HG03442 (cell line): Measurements from ENCODE around the gene GNLY.
"Not testable (repeated sequence)": the region's sequence is repeated elsewhere in the genome, so short reads cannot be mapped to it uniquely, and the experiment has no call there.

Experiments used
- ATAC-seq: cut with Tn5 transposase; IDR thresholded peaks from one replicate; pipeline ENCODE4 v1.9.1; 2021; ENCODE audit warnings: mild to moderate bottlenecking, moderate library complexity; ENCODE audit not compliant: unreplicated experiment

Gene GNLY

DNA sequence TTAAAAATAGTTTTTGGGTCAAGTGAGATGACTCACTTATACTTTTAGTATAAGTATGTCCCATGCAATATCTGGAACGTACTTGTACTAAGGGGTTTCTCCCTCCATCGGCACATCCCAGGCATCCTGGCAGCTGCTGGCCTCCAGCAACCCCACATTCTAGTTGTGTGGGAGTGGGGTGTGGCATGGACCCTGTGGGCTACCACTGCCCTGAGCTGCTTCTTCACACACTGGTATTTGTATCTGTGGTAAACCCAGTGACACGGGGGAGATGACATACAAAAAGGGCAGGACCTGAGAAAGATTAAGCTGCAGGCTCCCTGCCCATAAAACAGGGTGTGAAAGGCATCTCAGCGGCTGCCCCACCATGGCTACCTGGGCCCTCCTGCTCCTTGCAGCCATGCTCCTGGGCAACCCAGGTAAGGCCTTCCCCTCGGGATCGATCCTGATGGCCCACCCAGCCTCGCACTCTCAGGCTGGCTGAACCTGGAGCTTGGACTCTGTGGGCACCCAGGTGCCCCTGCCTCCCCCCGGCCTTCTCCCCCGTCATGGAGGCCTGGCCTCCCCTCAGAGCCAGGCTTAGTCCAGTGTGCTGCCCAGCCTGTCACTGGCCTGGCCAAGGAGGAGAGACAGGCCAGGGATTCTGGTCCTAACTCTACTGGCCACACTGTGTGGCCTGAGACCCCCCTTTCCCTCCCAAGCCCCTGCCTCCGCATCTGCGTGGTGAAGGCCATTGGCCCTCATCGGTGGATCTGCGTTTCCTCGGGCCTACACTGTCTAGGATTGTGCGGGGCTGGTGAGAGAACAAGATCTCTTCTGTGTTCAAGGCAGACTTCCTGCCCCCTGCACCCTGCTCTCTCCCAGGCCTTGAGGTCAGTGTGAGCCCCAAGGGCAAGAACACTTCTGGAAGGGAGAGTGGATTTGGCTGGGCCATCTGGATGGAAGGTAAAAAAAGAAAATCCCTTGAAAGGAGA lies at the start of gene GNLY:
Gene GNLY, plus strand, starts transcription at position 307 of the 974 bp plus-strand sequence. Its CDS starts 61 bp downstream, at position 368.
- ATAC-seq = no peak

DNA sequence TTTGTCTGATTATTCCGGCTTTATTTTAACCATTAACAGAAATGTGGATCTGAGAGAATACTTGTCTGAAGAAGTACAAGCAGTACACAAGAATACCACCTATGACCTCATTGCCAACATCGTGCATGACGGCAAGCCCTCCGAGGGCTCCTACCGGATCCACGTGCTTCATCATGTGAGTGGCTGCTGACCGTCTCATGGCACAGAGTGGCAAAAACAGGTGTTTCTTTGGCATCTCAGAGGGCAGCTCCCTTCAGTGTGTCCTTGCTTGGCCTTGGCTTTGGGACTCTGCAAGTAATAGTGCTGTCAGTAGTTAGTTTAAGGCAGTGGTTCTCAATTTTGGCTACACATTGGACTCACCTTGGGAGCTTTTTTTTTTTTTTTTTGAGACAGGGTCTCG lies 49.2 kb upstream of the GNLY start:
- ATAC-seq = no peak

DNA sequence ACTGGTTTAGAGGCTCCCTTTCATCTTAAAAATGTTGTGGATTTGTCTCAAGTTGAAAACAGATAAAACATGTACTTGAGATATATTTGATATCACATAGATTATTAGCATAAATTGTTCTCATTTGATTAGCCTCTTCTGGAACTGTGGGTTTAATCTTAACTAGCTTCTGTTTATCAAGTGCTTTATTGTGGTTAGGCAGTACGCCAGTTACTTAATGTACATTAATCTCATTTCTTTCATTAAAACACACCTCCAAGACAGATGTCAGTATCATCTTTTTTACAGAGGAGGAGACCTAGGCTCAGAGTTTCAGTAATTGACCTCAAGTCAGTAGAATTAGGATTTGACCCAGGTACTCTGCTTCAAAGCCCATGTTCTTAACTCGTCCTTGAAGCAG lies 48.0 kb upstream of the GNLY start:
- ATAC-seq = no peak

DNA sequence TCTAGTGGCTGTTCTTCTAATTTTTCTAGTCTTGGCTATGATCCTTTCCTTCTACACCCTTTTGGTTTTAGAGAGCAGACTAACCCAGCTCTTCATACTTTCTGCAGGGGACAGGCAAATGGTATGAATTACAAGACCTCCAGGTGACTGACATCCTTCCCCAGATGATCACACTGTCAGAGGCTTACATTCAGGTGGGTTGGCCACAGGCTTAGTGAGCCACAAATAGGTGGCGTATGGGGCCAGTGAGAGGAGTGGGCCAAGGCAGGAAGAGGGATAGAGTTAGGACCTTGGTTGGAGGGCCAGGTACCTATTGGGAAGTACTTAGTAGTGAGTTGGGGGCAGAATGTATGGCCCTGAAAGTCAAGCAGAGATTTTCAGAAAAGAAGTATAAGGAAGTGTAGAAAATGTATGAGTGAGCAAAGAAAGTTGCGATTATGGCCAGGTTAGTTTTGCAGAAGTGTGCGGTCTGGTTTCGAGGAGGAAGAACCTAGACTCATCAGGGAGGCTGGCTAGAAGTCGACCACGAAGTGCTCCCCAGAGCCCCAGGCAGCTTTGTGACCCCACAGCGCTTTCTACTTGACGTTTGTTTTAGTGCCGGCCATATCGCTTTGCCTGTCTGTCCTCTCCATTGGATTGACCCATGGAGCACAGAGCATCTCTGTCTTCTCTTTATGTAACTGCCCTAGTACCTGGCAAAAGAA lies 46.2 kb upstream of the GNLY start:
- ATAC-seq = peak; percentile 65

DNA sequence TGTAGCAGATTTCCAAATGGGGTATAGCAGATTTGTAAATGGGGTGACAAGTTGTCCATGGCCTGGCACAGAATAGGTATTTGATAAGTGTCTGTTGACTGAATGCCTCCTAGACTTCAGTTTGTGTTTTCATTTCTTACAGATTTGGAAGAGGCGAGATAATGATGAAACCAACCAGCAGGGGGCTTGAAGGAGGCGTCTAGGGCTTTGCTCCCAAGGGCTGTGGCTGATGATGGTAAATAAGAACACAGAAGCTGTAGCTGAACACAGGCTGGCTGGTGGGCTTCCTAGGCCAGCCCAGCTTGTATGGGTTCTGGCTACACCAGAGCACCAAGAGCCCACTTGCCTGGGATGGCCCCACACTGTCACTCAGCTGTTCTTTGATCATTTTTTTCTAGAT lies 45.5 kb upstream of the GNLY start:
- ATAC-seq = no peak

DNA sequence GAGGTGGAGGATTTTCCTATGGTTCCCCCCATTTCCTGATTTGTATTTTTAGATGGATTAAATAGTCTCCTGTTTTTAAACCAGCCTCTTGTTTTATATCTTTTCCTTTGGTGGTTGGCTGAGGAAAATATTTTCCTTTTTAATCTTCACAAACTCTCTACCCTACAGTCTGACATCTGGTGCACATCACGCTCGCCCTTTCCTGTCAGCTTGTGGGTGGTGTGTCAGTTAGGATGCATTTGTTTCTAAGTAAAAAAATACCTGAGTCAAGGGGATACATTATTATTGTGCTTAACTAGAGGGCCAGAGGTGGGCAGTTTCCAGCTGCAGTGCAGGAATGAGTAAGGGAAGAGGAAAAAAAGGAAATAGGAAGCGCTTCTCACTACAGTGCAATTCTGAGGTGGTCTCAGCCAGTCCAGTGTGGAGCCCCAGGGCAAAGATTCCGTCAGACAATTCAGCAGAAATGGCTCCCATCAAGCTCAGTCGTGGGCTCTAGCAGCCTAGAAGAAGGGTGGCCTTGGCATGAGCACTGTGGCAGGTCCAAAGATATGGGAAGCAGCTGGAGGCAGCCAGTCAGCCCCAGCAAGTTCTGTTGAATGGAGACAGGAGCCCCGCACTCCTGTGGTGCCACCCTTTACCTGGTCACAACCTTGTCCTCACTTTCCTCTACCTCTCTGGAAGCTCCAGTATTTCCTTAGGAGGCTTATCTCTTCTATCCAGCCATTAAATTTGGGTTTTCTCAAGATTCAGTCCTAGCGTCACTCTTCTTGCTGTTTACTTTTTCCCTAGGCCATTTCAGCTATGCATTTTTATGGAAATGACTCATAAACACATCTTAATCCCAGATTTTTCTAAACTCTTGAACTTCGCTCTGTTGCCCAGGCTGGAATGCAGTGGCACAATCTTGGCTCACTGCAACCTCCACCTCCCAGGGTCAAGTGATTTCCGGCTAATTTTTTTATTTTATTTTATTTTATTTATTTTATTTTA lies 44.7 kb upstream of the GNLY start:
- ATAC-seq = no peak

DNA sequence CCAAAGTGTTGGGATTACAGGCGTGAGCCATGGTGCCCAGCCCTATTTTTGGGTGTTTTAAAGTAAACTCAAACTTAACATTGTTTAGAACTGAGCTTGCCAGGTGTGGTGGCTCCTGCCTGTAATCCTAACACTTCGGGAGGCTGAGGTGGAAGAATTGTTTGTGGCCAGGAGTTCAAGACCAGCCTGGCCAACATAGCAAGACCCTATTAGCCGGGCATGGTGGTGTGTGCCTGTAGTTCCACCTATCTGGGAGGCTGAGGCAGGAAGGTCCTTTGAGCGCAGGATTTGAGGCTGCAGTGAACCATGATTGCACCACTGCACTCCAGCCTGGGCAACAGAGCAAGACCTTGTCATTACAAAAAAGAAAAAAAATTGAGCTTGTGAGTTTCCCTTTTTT lies 43.7 kb upstream of the GNLY start:
- no peak for ATAC-seq

DNA sequence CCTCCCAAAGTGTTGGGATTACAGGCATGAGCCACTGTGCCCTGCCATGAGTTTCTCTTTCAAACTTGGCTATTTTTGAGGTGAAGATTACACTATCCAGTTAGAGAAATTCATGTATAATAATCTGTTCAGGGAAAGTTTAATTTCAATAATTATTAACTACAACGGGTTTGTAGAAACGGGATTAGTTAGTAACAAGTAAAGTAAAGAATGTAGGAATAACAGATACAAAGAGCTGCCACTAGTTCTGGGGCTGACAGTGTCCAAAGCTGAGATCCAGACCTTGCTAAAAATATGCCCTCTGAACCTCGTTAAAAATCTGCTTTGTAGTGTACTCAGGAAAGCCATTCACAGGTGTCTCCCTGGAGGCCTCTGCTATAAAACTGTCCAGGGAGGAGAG lies 43.1 kb upstream of the GNLY start:
- ATAC-seq = no peak

DNA sequence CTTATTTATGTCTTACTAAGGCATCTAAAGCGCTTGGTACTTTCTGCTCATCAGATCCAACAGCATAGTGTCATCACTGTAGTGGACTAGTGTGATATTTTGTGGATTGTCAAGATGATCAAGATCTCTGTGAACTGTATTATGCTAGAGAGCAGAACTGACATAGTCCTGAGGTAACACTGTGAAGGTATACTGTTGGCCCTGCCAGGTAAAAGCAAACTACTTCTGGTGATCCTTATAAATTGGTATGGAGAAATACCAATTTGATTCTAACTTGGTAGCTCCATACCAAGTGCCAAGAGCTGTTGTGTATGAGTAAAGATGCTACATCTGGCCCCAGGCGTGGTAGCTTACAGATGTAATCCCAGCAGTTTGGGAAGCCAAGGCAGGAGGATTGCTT lies 42.1 kb upstream of the GNLY start:
- ATAC-seq = no peak

DNA sequence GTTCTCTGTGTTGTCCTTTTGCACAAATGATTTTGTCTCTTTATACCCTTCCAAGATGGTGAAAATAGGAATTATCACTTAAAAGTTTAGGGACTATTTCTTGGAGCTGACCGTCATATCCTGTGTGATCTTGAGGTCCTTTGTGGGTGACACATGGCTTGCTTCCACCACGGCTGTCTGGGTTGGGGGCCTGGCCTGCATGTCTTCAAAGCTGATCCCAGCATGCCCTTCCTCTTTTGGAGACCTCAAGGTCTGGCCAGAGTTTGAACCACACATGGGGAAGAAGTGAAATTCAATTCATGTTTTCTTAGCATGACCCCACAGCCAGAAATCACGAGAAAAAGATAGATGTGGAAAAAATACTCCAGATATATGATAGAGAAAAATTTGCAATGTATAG lies 40.2 kb upstream of the GNLY start:
- ATAC-seq = no peak

DNA sequence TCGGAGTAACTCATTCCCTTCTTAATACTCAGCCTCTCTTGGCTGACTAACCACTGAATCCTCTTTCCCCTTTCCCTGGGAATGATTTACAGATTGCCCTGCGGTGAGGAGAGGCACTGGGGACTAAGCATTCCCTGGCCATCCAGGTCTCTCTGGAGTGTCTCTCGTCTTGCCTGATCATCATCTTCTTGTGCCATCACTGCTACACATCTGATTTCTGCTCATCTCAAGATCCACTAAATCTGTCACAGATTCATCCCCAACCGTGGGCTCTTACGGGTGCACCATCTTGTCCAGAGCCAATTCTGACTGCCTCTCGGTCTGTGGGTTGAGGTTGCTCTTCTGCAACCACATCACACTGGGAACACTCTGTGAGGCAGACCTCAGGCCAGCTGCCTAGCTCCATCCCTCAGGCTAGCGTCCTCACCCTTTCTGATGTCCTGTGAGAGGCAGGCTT lies 38.2 kb upstream of the GNLY start:
- ATAC-seq = no peak

DNA sequence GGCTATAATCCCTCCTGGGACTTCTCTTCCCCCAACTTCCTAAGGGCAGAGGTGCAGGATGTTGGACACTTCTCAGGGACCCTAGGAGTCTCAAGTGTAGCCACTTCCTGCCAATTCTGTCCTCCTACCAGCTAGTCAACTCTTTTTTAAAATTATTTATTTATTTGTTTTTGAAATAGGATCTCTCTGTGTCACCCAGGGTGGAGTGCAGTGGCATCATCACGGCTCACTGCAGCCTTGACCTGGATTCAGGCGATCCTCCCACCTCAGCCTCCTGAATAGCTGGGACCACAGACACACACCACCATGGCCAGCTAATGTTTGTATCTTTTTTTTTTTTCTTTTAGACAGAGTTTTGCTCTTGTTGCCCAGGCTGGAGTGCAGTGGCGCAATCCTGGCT lies 37.7 kb upstream of the GNLY start:
- ATAC-seq = no peak

DNA sequence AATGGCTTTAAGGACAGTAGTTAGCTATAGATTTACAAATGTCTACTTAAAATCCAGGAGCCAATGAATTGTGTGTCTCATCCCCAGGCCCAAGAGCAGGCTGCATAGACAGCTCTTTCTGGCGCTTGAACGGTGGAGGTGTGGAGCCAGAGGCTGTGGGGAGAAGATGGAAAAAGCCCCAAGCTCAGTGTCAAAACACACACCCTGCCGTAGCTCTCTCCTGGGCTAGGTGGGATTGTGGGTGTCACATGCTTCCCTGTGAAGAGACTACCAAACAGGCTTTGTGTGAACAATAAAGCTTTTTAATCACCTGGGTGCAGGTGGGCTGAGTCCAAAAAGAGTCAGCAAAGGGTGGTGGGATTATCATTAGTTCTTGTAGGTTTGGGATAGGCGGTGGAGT lies 36.8 kb upstream of the GNLY start:
- ATAC-seq = not testable (repeated sequence)

DNA sequence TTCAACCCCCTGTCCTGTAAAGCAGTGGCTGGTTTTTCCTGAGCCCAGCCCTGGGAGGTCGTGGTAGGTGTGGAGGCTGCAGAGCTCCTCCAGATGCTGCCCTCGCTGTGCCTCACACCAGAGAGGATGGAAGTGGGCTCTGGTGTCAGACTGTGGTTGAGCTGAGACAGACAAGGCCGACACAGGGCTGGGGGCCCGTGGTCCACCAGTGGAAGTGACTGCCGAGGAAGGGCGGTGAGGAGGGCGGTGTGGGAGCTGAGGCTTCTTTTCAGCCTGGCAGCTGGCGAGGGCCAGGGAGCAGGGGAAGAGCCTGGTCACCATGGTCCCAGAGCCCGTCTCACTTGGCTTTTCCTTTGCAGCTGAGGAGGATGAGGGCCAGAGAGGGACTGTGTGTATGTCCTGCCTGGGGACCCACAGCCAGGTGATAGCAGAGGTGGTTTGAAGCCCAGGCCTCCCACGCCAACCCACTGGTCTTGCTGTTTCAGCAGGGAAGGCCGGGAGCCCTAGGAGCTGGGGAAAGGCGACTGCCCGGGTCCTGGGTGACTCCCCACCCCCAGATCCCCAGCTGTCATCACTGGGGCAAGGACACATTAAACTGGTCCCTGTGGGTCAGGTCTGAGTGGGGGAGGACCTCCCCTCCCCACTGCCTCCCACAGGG lies 34.7 kb upstream of the GNLY start:
- no peak for ATAC-seq

DNA sequence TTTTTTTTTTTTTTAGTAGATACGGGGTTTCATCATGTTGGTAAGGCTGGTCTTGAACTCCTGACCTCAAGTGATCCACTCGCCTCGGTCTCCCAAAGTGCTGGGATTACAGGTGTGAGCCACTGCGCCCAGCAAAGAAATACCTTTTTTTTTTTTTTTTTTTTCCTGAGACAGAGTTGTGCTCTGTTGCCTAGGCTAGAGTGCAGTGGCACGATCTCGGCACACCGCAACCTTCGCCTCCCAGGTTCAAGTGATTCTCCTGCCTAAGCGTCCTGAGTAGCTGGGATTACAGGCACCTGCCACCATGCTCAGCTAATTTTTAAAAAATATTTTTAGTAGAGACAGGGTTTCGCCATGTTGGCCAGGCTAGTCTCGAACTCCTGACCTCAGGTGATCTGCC lies 33.9 kb upstream of the GNLY start:
- ATAC-seq = not testable (repeated sequence)

DNA sequence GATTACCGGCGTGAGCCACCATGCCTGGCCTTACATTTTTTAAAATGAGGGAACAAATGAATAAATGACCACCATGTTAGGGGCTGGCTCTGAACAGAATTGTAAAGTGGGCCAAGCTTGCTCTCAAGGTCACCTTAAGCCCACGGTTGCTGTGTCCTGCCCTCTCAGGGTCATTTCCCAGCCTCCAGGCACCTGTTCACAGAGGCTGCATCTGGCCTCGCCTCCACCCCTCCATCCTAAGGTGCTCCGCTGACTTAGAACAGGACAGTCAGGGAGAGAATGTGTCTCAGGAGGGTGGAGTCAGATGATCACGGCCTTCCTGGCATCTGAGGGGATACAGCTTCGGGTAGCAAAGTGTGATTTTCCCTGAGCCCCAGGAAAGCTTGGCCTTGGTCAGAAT lies 33.4 kb upstream of the GNLY start:
- no peak for ATAC-seq

DNA sequence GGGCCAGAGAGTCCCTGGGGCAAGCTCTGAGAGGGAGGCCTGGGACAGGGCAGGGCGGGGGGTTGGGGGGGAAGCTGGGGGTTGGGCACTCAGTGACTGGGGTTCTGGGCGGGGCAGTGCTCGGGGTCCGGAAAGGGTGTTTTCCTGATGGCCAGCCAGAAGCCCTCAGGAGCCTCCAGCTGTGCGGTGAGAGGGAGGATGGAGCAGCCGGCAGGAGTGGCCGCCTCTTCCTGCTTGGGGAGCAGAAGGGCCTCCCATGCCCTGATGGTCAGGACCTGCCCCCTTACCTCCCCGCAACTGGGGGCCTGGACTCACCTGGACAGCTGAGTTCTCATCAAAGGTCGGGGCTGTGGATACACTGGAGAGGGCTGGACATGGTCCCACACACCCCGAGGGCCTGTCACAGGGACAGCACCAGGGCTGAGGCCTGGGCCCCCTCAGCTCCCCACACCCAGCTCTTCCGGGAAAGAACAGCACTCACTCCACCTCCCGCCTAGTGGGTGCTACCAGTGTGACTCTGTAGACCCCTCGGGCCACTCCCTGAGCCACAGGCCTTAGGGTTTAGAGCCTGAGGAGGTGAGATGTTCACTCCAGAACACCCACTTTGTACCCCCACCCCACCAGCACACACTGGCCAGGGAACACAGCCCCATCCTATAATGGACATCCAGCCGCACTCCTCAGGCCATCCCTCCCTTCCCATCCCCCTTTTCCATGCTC lies 32.9 kb upstream of the GNLY start:
- no peak for ATAC-seq

DNA sequence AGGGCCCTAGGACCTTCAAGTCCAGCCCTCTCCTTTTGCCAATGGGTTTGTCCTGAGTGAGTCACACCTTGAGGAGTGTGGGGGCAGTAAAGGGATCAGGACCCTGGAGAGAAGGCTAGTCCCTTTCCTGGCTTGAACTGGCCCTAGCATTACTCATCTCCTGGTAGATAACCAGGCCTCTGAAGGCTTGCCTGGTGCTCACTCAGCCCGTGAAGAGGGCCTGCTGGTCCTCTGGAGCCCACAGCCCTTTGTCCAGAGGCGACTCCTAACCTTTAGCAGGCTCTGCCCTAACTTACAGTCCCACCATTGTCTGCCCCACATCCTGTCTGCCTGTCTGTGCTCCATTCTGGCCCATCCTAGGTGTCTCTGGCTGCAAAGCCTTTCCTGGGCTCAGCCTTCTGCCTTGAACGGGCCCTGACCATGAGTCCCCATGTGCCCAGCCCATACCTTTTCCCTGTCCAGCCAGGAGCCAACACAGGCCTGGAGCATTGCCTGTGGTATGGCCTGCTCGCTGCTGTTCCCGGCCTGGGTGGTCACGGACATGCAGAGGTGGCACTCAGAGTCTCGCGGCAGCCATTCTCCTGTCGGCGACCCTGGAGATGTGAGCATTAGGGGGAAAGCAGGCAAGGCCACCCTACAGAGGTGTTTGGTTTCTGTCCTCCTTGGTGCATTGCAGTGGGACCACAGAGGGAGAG lies 31.1 kb upstream of the GNLY start:
- no peak for ATAC-seq
